Measurements from ENCODE around the gene ZNF627. TPM values are rescaled to one million over a fixed set of nuclear protein-coding genes. Genes with fewer than 3 reads are reported as not detected.

The ZNF627 gene
- polyA plus RNA-seq, 1 donor from 2014 or later: 91.6 TPM

DNA sequence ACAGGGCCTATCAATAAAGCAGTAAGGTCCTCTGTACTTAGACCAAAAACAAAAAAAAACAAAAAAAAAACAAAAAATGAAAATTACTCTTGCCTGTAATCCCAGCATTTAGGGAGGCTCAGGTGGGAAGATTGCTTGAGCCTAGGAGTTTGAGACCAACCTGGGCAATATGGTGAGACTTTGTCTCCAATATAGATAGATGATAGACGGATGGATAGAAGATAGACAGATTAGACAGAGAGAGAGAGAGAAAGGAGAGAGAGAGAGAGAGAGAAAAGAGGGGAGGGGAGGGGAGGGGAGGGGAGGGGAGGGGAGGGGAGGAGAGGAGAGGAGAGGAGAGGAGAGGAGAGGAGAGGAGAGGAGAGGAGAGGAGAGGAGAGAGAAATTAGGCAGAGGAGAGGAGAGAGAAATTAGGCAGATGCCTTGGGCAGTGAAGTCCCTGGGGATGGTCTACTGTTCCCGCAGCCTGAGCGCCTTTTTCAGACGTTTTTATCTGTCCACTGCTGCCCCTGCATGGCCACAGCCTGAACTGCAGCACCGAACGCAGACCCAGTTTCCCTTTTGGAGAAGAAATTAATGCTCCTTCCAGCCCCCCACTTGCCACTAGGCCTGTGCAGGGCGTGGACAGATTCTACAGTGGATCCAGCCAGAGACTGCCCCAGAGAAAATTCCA is 9.8 kb upstream of the ZNF627 start:
- H3K36me3 ChIP-seq (ENCODE audit: insufficient read depth, low read length): no peaks in the 10 kb centered on the region
- no peaks in the 10 kb centered on the region for H3F3A ChIP-seq (ENCODE audit: insufficient read depth, low read length, poor library complexity, severe bottlenecking)
- H3K79me2 ChIP-seq (replicated peaks; ENCODE audit: insufficient read depth, low read length): no peaks in the 10 kb centered on the region
- H3K27ac ChIP-seq (ENCODE audit: low read length): no peak overlapping the region
- no peaks in the 10 kb centered on the region for H4K20me1 ChIP-seq (ENCODE audit: insufficient read depth)
- H3K4me2 ChIP-seq (ENCODE audit: low read length): no peak overlapping the region
- TF ChIP-seq, protein P1, sequence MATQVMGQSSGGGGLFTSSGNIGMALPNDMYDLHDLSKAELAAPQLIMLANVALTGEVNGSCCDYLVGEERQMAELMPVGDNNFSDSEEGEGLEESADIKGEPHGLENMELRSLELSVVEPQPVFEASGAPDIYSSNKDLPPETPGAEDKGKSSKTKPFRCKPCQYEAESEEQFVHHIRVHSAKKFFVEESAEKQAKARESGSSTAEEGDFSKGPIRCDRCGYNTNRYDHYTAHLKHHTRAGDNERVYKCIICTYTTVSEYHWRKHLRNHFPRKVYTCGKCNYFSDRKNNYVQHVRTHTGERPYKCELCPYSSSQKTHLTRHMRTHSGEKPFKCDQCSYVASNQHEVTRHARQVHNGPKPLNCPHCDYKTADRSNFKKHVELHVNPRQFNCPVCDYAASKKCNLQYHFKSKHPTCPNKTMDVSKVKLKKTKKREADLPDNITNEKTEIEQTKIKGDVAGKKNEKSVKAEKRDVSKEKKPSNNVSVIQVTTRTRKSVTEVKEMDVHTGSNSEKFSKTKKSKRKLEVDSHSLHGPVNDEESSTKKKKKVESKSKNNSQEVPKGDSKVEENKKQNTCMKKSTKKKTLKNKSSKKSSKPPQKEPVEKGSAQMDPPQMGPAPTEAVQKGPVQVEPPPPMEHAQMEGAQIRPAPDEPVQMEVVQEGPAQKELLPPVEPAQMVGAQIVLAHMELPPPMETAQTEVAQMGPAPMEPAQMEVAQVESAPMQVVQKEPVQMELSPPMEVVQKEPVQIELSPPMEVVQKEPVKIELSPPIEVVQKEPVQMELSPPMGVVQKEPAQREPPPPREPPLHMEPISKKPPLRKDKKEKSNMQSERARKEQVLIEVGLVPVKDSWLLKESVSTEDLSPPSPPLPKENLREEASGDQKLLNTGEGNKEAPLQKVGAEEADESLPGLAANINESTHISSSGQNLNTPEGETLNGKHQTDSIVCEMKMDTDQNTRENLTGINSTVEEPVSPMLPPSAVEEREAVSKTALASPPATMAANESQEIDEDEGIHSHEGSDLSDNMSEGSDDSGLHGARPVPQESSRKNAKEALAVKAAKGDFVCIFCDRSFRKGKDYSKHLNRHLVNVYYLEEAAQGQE (IDR thresholded peaks at IDR 0.05; ENCODE audit: borderline replicate concordance): no peak
- TF ChIP-seq EP300 (conservative IDR thresholded peaks at IDR 0.05; ENCODE audit: poor library complexity, severe bottlenecking): no peak
- TF ChIP-seq TAF1 (IDR thresholded peaks at IDR 0.05; ENCODE audit: low read depth): no peak
- peak; percentile 79 for TF ChIP-seq SMC3 (conservative IDR thresholded peaks at IDR 0.05; ENCODE audit: poor library complexity)
- TF ChIP-seq RAD21 (conservative IDR thresholded peaks at IDR 0.05): peak; percentile 86
- TF ChIP-seq, protein P2, sequence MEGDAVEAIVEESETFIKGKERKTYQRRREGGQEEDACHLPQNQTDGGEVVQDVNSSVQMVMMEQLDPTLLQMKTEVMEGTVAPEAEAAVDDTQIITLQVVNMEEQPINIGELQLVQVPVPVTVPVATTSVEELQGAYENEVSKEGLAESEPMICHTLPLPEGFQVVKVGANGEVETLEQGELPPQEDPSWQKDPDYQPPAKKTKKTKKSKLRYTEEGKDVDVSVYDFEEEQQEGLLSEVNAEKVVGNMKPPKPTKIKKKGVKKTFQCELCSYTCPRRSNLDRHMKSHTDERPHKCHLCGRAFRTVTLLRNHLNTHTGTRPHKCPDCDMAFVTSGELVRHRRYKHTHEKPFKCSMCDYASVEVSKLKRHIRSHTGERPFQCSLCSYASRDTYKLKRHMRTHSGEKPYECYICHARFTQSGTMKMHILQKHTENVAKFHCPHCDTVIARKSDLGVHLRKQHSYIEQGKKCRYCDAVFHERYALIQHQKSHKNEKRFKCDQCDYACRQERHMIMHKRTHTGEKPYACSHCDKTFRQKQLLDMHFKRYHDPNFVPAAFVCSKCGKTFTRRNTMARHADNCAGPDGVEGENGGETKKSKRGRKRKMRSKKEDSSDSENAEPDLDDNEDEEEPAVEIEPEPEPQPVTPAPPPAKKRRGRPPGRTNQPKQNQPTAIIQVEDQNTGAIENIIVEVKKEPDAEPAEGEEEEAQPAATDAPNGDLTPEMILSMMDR (IDR thresholded peaks at IDR 0.05; ENCODE audit: poor library complexity, severe bottlenecking): peak; percentile 89
- no peak for TF ChIP-seq POLR2AphosphoS5 (IDR thresholded peaks at IDR 0.05)
- no peak for TF ChIP-seq MXI1 (conservative IDR thresholded peaks at IDR 0.05; ENCODE audit: poor library complexity, severe bottlenecking)
- H3K9ac ChIP-seq (ENCODE audit: low read length): peak overlapping the region; percentile 10
- H3K27me3 ChIP-seq (ENCODE audit: insufficient read depth, low read depth, low read length): no peaks in the 10 kb centered on the region
- H2AFZ ChIP-seq (ENCODE audit: low read depth, low read length): no peak overlapping the region
- no peak overlapping the region for H3K4me3 ChIP-seq (ENCODE audit: low read length)
- no peaks in the 10 kb centered on the region for H3K9me2 ChIP-seq (ENCODE audit: insufficient read depth, low read length)
- no peaks in the 10 kb centered on the region for H3K9me3 ChIP-seq (ENCODE audit: low read length)

DNA sequence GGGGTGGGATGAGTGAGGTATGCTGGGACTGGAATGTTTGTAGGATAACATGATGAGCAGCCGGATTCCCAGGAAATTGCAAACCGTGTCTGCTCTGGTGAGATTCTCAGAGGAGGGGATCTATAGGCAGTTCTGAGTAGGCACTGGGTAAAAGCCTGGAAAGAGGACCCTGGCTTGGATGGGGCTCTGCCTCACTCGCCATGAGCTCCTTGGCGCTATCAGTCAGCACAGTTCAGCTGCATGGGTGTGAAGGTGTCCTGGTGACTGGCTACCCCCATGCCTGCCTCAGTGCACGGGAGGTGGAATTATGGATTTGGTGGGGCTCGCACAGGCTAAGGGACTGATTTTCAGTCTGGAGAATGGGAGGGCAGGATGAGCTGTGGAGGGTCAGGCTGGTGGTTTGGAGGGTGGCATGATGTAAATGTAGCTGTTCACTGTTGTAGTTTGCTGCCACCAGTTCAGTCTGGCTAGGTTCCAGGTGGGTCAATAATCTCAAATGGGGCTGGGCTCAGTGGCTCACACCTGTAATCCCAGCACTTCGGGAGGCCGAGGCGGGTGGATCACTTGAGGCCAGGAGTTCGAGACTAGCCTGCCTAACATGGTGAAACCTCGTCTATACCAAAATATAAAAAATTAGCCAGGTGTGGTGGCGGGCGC is 9.2 kb upstream of the ZNF627 start:
- Histone ChIP-seq H3K9me2 (ENCODE audit: insufficient read depth, low read length) (no peaks in the 10 kb centered on the region), H3K9me3 (ENCODE audit: low read length) (no peaks in the 10 kb centered on the region), H3K9ac (ENCODE audit: low read length) (peak overlapping the region; percentile 10), H3K36me3 (ENCODE audit: insufficient read depth, low read length) (no peaks in the 10 kb centered on the region), H3K27me3 (ENCODE audit: insufficient read depth, low read depth, low read length) (no peaks in the 10 kb centered on the region), H2AFZ (ENCODE audit: low read depth, low read length) (no peak overlapping the region), H3F3A (ENCODE audit: insufficient read depth, low read length, poor library complexity, severe bottlenecking) (no peaks in the 10 kb centered on the region), H3K27ac (ENCODE audit: low read length) (no peak overlapping the region), H4K20me1 (ENCODE audit: insufficient read depth) (no peaks in the 10 kb centered on the region), H3K79me2 (replicated peaks; ENCODE audit: insufficient read depth, low read length) (no peaks in the 10 kb centered on the region), H3K4me3 (ENCODE audit: low read length) (no peak overlapping the region), H3K4me2 (ENCODE audit: low read length) (no peak overlapping the region)
- TF ChIP-seq RAD21 (conservative IDR thresholded peaks at IDR 0.05): peak; percentile 10
- TF ChIP-seq, protein P1 (IDR thresholded peaks at IDR 0.05; ENCODE audit: borderline replicate concordance): no peak
